LNCaP clone FGC (cell line): ENCODE results near the gene CCNDBP1.

ENCODE experiments used
- DNase-seq: peaks from one replicate; pipeline ENCODE4 v3.0.0-alpha.2; 2011; ENCODE audit warnings: low read depth
- H3K4me3 ChIP-seq: 2 replicates; pipeline ENCODE4 v1.5.1; 2011; ENCODE audit warnings: mild to moderate bottlenecking, low read depth, low read length, control low read depth
- CTCF ChIP-seq: IDR thresholded peaks from 2 replicates; pipeline ENCODE4 v1.5.1; 2012; ENCODE audit warnings: mild to moderate bottlenecking; ENCODE audit not compliant: control insufficient read depth, insufficient read depth; ENCODE audit errors: extremely low read depth

CCNDBP1 gene

DNA sequence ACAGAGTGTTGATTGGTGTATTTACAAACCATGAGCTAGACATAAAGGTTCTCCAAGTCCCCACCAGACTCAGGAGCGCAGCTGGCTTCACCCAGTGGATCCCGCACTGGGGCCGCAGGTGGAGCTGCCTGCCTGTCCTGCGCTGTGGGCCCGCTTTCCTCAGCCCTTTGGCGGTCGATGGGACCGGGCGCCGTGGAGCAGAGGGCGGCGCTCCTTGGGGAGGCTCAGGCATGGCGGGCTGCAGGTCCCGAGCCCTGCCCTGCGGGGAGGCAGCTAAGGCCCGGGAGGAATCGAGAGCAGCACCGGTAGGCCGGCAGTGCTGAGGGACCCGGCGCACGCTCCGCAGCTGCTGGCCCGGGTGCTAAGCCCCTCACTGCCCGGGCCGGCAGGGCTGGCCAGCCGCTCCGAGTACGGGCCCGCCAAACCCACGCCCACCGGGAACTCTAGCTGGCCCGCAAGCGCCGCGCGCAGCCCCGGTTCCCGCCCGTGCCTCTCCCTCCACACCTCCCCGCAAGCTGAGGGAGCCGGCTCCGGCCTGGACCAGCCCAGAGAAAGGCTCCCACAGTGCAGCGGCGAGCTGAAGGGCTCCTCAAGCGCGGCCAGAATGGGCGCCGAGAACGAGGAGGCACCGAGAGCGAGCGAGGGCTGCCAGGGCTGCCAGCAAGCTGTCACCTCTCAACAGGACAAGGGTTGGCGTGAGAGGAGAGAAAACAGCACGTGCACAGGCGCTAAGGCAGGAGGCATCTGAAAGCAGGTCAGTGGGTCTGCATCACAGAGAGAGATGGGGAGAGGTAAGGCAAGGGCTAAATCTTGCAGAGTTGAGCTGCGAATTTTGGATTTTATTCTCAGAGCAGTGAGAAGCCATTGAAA is 41.5 kb downstream of the CCNDBP1 start:
- no peak for DNase-seq
- no peak for TF ChIP-seq CTCF
- H3K4me3 ChIP-seq: no peak overlapping the region

GRCh38 chr15:43229977-43230376 is 44.8 kb downstream of the CCNDBP1 start:
- no peak overlapping the region for H3K4me3 ChIP-seq
- no peak for DNase-seq
- no peak for TF ChIP-seq CTCF

DNA sequence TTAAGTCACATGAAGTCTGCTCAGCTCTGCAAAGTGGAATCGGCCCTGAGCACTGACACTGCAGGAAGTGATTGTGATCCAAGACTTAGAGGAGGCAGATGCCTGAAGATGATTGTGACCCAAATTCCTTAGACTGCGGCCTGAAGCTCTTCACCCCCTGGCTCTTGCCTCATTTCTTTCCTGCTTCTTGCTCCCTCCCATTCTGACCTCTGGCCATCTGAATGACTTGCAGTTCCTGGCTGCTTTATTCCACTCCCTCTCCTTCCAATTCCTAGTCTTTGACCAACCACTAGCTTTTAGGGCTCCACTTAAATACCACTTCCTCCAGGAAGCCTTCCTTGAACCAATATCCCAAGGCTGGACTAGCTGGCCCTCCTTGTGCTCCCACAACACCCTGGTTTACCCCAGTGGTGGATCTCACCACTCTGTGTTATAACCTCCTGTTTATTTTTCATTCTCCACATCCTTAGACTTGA is 45.5 kb downstream of the CCNDBP1 start:
- no peak overlapping the region for H3K4me3 ChIP-seq
- TF ChIP-seq CTCF: no peak
- no peak for DNase-seq

GRCh38 chr15:43232289-43232874 is 47.2 kb downstream of the CCNDBP1 start:
- DNase-seq: no peak
- TF ChIP-seq CTCF: no peak
- no peak overlapping the region for H3K4me3 ChIP-seq

- TF ChIP-seq CTCF: no peak
Measured at GRCh38 chr15:43235536-43235935, 50.3 kb downstream of the CCNDBP1 start.

DNA sequence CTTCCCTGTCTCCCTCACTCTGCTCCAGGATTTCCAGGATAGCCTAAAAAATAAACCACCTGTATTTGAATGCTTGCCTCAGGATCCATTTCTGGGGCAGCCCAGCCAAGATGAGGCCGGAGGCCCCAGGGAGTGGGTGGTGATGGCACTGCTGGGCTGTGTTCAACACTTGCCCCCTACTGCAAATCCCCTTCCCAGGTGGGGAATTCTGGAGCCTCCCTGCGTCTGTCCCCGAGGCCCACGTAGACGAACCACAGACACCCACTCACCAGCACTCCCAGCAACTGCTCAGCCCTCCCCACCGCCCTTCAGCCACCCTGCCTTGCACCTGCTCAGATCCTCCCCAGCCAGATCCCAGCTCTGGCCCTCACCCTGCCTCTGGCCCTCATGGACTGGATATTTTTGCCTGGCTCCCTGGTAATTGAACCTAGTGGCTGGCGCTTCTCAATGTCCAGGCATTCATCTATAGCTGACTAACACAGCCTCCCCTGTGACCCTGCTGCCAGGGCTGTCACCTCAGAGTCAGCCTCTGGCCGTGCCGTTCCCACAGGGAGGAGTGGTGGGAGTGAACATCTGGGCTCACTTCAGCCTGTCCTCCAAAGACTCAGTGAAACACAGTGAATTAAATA is 52.8 kb downstream of the CCNDBP1 start:
- no peak overlapping the region for H3K4me3 ChIP-seq
- TF ChIP-seq CTCF: no peak
- no peak for DNase-seq

More at GRCh38 chr15:43235536-43235935, 50.3 kb downstream of the CCNDBP1 start:
- no peak overlapping the region for H3K4me3 ChIP-seq
- no peak for DNase-seq
